Measurements from ENCODE around the gene EDRF1.

- no peak for TF ChIP-seq CTCF (IDR thresholded peaks at IDR 0.05; ENCODE audit: low read length)
- TF ChIP-seq EZH2 (IDR thresholded peaks at IDR 0.05; ENCODE audit: borderline replicate concordance, low read length) = no peak
These were observed 19.1 kb upstream of the EDRF1 start for GRCh38 chr10:125700355-125700911.

All from OCI-LY1 (cell line).